ENCODE results near the gene ADAMTS19. TPM values are rescaled to one million over a fixed set of nuclear protein-coding genes. Genes with fewer than 3 reads are reported as not detected.

The ADAMTS19 gene
- total RNA-seq, 6 experiments from 2014 or later, result not detected

- Mint-ChIP-seq H3K9me3 (peaks cover 14% of the 10 kb centered on the region), H3K4me1 (ENCODE audit: low read depth) (no peaks in the 10 kb centered on the region)
- no peak for DNase-seq
These were observed 193.3 kb downstream of the ADAMTS19 start for GRCh38 chr5:129653442-129653841.

GRCh38 chr5:129656952-129657351 lies 196.9 kb downstream of the ADAMTS19 start:
- no peak overlapping the region for H3K27ac Mint-ChIP-seq
- H3K36me3 Mint-ChIP-seq (ENCODE audit: low read depth), result no peaks in the 10 kb centered on the region
- H3K27me3 Mint-ChIP-seq (ENCODE audit: insufficient read depth), result no peaks in the 10 kb centered on the region
- H3K4me1 Mint-ChIP-seq (ENCODE audit: low read depth), result no peaks in the 10 kb centered on the region
- DNase-seq, result no peak
- TF ChIP-seq, protein P1, sequence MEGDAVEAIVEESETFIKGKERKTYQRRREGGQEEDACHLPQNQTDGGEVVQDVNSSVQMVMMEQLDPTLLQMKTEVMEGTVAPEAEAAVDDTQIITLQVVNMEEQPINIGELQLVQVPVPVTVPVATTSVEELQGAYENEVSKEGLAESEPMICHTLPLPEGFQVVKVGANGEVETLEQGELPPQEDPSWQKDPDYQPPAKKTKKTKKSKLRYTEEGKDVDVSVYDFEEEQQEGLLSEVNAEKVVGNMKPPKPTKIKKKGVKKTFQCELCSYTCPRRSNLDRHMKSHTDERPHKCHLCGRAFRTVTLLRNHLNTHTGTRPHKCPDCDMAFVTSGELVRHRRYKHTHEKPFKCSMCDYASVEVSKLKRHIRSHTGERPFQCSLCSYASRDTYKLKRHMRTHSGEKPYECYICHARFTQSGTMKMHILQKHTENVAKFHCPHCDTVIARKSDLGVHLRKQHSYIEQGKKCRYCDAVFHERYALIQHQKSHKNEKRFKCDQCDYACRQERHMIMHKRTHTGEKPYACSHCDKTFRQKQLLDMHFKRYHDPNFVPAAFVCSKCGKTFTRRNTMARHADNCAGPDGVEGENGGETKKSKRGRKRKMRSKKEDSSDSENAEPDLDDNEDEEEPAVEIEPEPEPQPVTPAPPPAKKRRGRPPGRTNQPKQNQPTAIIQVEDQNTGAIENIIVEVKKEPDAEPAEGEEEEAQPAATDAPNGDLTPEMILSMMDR (IDR thresholded peaks at IDR 0.05), result no peak
- H3K9me3 Mint-ChIP-seq, result no peaks in the 10 kb centered on the region; the same call in 1 of the 2 replicates
- H3K4me3 Mint-ChIP-seq, result no peak overlapping the region

More at GRCh38 chr5:129653442-129653841, 193.3 kb downstream of the ADAMTS19 start:
- Mint-ChIP-seq H3K4me3 (no peak overlapping the region), H3K27ac (no peak overlapping the region), H3K27me3 (ENCODE audit: insufficient read depth) (no peaks in the 10 kb centered on the region), H3K36me3 (ENCODE audit: low read depth) (no peaks in the 10 kb centered on the region)
- TF ChIP-seq, protein P1 (IDR thresholded peaks at IDR 0.05), result no peak

- no peaks in the 10 kb centered on the region for H3K4me1 Mint-ChIP-seq (ENCODE audit: low read depth)
- DNase-seq, result no peak
- no peak overlapping the region for H3K4me3 Mint-ChIP-seq
- TF ChIP-seq, protein P1 (IDR thresholded peaks at IDR 0.05), result no peak
- no peaks in the 10 kb centered on the region; the same call in 1 of the 2 replicates for H3K9me3 Mint-ChIP-seq
- no peaks in the 10 kb centered on the region for H3K27me3 Mint-ChIP-seq (ENCODE audit: insufficient read depth)
- no peaks in the 10 kb centered on the region for H3K36me3 Mint-ChIP-seq (ENCODE audit: low read depth)
- no peak overlapping the region for H3K27ac Mint-ChIP-seq
These were observed 198.7 kb downstream of the ADAMTS19 start for GRCh38 chr5:129658801-129659200.

GRCh38 chr5:129661366-129662035 lies 201.4 kb downstream of the ADAMTS19 start:
- Mint-ChIP-seq H3K9me3 (no peaks in the 10 kb centered on the region; the same call in 1 of the 2 replicates), H3K27me3 (ENCODE audit: insufficient read depth) (no peaks in the 10 kb centered on the region)

DNA sequence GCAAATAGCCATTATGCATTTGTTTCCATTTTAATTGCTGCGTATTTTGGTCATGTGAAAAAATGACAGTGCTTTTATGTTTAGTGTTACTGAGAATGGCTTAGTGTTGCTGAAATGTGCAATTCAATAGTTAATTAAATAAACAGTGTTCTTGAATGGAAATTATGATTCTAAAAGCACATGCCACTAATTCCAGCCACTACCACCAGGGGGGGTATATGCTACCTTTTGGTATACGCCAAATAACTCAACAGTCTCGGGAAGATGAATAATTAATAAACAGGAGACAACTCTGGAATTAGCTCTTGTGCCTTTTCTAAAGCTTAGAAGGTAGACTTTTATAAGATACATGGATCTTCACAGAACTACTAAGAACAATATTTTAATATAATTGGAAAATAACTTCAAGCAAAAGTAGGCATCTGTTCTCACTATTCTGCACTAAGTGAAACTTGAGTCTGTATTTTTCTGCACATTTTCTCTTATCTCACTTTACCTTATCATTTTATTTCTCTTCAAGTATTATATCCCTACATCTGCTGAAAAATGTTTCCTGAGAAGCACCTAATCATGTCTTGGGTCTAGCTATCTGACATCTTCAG lies 204.3 kb downstream of the ADAMTS19 start:
- Mint-ChIP-seq H3K4me3 (no peak overlapping the region), H3K4me1 (ENCODE audit: low read depth) (no peaks in the 10 kb centered on the region), H3K36me3 (ENCODE audit: low read depth) (no peaks in the 10 kb centered on the region), H3K9me3 (peaks cover 17% of the 10 kb centered on the region), H3K27ac (no peak overlapping the region), H3K27me3 (ENCODE audit: insufficient read depth) (no peaks in the 10 kb centered on the region)
- TF ChIP-seq, protein P1 (IDR thresholded peaks at IDR 0.05), result peak; percentile 82
- peak; percentile 19 for DNase-seq

More at GRCh38 chr5:129661366-129662035, 201.4 kb downstream of the ADAMTS19 start:
- Mint-ChIP-seq H3K36me3 (ENCODE audit: low read depth) (no peaks in the 10 kb centered on the region), H3K27ac (no peak overlapping the region), H3K4me1 (ENCODE audit: low read depth) (no peaks in the 10 kb centered on the region), H3K4me3 (no peak overlapping the region)
- DNase-seq, result no peak
- TF ChIP-seq, protein P1 (IDR thresholded peaks at IDR 0.05), result no peak
